Activated CD4-positive, alpha-beta T cell treated with anti-CD3 and anti-CD28 coated beads for 36 hours (primary cell): ENCODE measurements around the gene TRIM7. TPM values are rescaled to one million over a fixed set of nuclear protein-coding genes. Genes with fewer than 3 reads are reported as not detected.
"Not testable (repeated sequence)": the region's sequence is repeated elsewhere in the genome, so short reads cannot be mapped to it uniquely, and the experiment has no call there.

Source experiments
- ATAC-seq: fragments of 200-7000 bp; cut with Tn5 transposase; one replicate; pipeline ENCODE4 v1.10.0; 2021; ENCODE audit warnings: mild to moderate bottlenecking, moderate library complexity
- CTCF ChIA-PET: fragments of 350-600 bp; sonication (Branson Sonifier 250); formaldehyde crosslinking; loops from one replicate; lab custom pipeline; 2021; ENCODE audit warnings: antibody characterized with exemption; lab: Charles Lee
- POLR2A ChIA-PET: fragments of 350-600 bp; sonication (Branson Sonifier 250); formaldehyde crosslinking; loops from one replicate; lab custom pipeline; 2021; ENCODE audit warnings: antibody characterized with exemption, inconsistent platforms; lab: Charles Lee
- DNase-seq: peaks from one replicate; pipeline ENCODE4 v3.0.0-alpha.2; 2020
- H3K27ac Mint-ChIP-seq: one replicate; pipeline ENCODE4 v1.8.0; 2021; ENCODE audit warnings: mixed read lengths
- H3K27me3 Mint-ChIP-seq: one replicate; pipeline ENCODE4 v1.8.0; 2021; ENCODE audit warnings: mixed read lengths
- H3K36me3 Mint-ChIP-seq: one replicate; pipeline ENCODE4 v1.8.0; 2021; ENCODE audit warnings: low read depth, mixed read lengths
- H3K4me1 Mint-ChIP-seq: one replicate; pipeline ENCODE4 v1.8.0; 2021; ENCODE audit warnings: mixed read lengths
- H3K4me3 Mint-ChIP-seq: one replicate; pipeline ENCODE4 v1.8.0; 2021; ENCODE audit warnings: mild to moderate bottlenecking, moderate library complexity, mixed read lengths
- H3K9me3 Mint-ChIP-seq: one replicate; pipeline ENCODE4 v1.8.0; 2021; ENCODE audit warnings: low read depth, mixed read lengths
- intact Hi-C, 2 experiments: fragments of 100-400 bp; cut with DNase I in 1 of 2; cut with micrococcal nuclease in 1 of 2; formaldehyde crosslinking; loops; one replicate each; pipeline versions ENCODE4 v1.14.2 to v1.15.1; 2022 to 2024; cut with DNase I, micrococcal nuclease
- total RNA-seq, 2 experiments: library from RNA; stranded (reverse); gene quantifications; one replicate each; pipeline ENCODE4 v1.2.3, GENCODE V29; 2021

Gene TRIM7
- total RNA-seq, 2 experiments from 2014 or later: 1.4 to 1.6 TPM

- no peak for DNase-seq
- no peak for ATAC-seq
- Mint-ChIP-seq H3K9me3 (no peaks in the 10 kb centered on the region), H3K36me3 (peaks cover 8% of the 10 kb centered on the region), H3K4me1 (peaks cover 25% of the 10 kb centered on the region), H3K27me3 (peaks cover 7% of the 10 kb centered on the region), H3K27ac (no peak overlapping the region), H3K4me3 (no peak overlapping the region)
- ChIA-PET POLR2A (no interaction called here), CTCF (interaction anchor here (0.6 to 1.5 kb wide), 2 partner anchors 26 to 495 kb away, joined by 3 to 7 read pairs; no protein-coding TSS in a partner anchor)
- intact Hi-C loops: no loop called here
Observed at GRCh38 chr5:181211208-181211607, 6.2 kb upstream of the TRIM7 start.

- POLR2A ChIA-PET, H3K9me3 Mint-ChIP-seq, ATAC-seq, H3K36me3 Mint-ChIP-seq, H3K4me3 Mint-ChIP-seq, intact Hi-C loops, H3K27ac Mint-ChIP-seq, DNase-seq: not testable (repeated sequence)
- H3K4me1 Mint-ChIP-seq: peaks cover 28% of the 10 kb centered on the region
- H3K27me3 Mint-ChIP-seq: peaks cover 12% of the 10 kb centered on the region
- CTCF ChIA-PET: interaction anchor here (0.6 kb wide), 1 partner anchor 494 kb away, joined by 3 read pairs; no protein-coding TSS in a partner anchor
Observed at GRCh38 chr5:181210698-181211097, 5.7 kb upstream of the TRIM7 start.

GRCh38 chr5:181210148-181210547 lies 5.2 kb upstream of the TRIM7 start:
- intact Hi-C loops, H3K27ac Mint-ChIP-seq, H3K9me3 Mint-ChIP-seq, DNase-seq, H3K36me3 Mint-ChIP-seq, ATAC-seq, POLR2A ChIA-PET, H3K4me3 Mint-ChIP-seq, CTCF ChIA-PET: not testable (repeated sequence)
- peaks cover 14% of the 10 kb centered on the region for H3K27me3 Mint-ChIP-seq
- H3K4me1 Mint-ChIP-seq: peaks cover 31% of the 10 kb centered on the region

- ATAC-seq, H3K27ac Mint-ChIP-seq, DNase-seq, H3K4me3 Mint-ChIP-seq, H3K9me3 Mint-ChIP-seq, H3K36me3 Mint-ChIP-seq: not testable (repeated sequence)
- peaks cover 33% of the 10 kb centered on the region for H3K4me1 Mint-ChIP-seq
- intact Hi-C loops: loop anchor here in 1 of 2 experiments (5.0 kb wide), 1 partner anchor 33 kb away; the partner anchor contains the start of gene RACK1
- CTCF ChIA-PET: interaction anchor here (5.6 kb wide), 1 partner anchor 17 kb away, joined by 63 read pairs; no protein-coding TSS in a partner anchor
- H3K27me3 Mint-ChIP-seq: peaks cover 16% of the 10 kb centered on the region
- POLR2A ChIA-PET: interaction anchor here (0.7 to 2.8 kb wide), 2 partner anchors 20 to 46 kb away, joined by 3 to 24 read pairs; no protein-coding TSS in a partner anchor
Observed at GRCh38 chr5:181209006-181209405, 4.0 kb upstream of the TRIM7 start.

- peaks cover 6% of the 10 kb centered on the region for H3K36me3 Mint-ChIP-seq
- CTCF ChIA-PET: interaction anchor here (0.6 to 5.6 kb wide), 9 partner anchors 9 to 525 kb away, joined by 3 to 63 read pairs (median 5); partner anchors contain the start of gene TRIM41
- H3K9me3 Mint-ChIP-seq: no peaks in the 10 kb centered on the region
- peaks cover 32% of the 10 kb centered on the region for H3K4me1 Mint-ChIP-seq
- peak overlapping the region; percentile 87 for H3K4me3 Mint-ChIP-seq
- peak overlapping the region; percentile 93 for H3K27ac Mint-ChIP-seq
- ATAC-seq (no peak), DNase-seq (no peak)
- intact Hi-C loops: loop anchor here (1.0 to 5.0 kb wide), 4 partner anchors 10 to 34 kb away; partner anchors contain the start of gene RACK1 (in 1 of the 2)
- POLR2A ChIA-PET: interaction anchor here (0.6 to 2.8 kb wide), 9 partner anchors 8 to 395 kb away, joined by 3 to 24 read pairs (median 7); partner anchors contain the start of gene TRIM52
- peaks cover 20% of the 10 kb centered on the region for H3K27me3 Mint-ChIP-seq
Observed at GRCh38 chr5:181207960-181208253, 2.9 kb upstream of the TRIM7 start.

GRCh38 chr5:181207214-181207959 lies 2.4 kb upstream of the TRIM7 start:
- H3K27ac Mint-ChIP-seq: peak overlapping the region; percentile 93
- POLR2A ChIA-PET: interaction anchor here (0.6 to 2.8 kb wide), 14 partner anchors 9 to 394 kb away, joined by 3 to 24 read pairs (median 5); partner anchors contain the start of gene TRIM52
- H3K27me3 Mint-ChIP-seq: peaks cover 20% of the 10 kb centered on the region
- H3K36me3 Mint-ChIP-seq: peaks cover 6% of the 10 kb centered on the region
- DNase-seq: peak; percentile 93
- CTCF ChIA-PET: interaction anchor here (0.6 to 5.6 kb wide), 11 partner anchors 9 to 524 kb away, joined by 3 to 63 read pairs (median 5); partner anchors contain the start of gene TRIM41
- H3K4me1 Mint-ChIP-seq: peaks cover 32% of the 10 kb centered on the region
- intact Hi-C loops: loop anchor here (1.0 to 5.0 kb wide), 4 partner anchors 11 to 35 kb away; partner anchors contain the start of gene RACK1 (in 1 of the 2)
- H3K9me3 Mint-ChIP-seq: no peaks in the 10 kb centered on the region
- peak overlapping the region; percentile 87 for H3K4me3 Mint-ChIP-seq
- ATAC-seq: peak; percentile 51

- H3K27ac Mint-ChIP-seq: peak overlapping the region; percentile 93
- intact Hi-C loops: loop anchor here (1.0 to 5.0 kb wide), 4 partner anchors 15 to 55 kb away; partner anchors contain the start of genes RACK1 (in 1 of the 2) and TRIM52 (in 1 of the 2)
- H3K9me3 Mint-ChIP-seq: no peaks in the 10 kb centered on the region
- ATAC-seq (no peak), DNase-seq (peak; percentile 61)
- H3K4me3 Mint-ChIP-seq: peak overlapping the region; percentile 87
- peaks cover 20% of the 10 kb centered on the region for H3K27me3 Mint-ChIP-seq
- H3K36me3 Mint-ChIP-seq: peaks cover 6% of the 10 kb centered on the region
- CTCF ChIA-PET: interaction anchor here (0.7 to 5.6 kb wide), 6 partner anchors 11 to 916 kb away, joined by 3 to 63 read pairs (median 14); partner anchors contain the start of gene TRIM41
- H3K4me1 Mint-ChIP-seq: peaks cover 32% of the 10 kb centered on the region
- POLR2A ChIA-PET: interaction anchor here (1.2 to 2.8 kb wide), 7 partner anchors 12 to 55 kb away, joined by 3 to 24 read pairs (median 7); partner anchors contain the start of gene TRIM52
Observed at GRCh38 chr5:181205761-181206649, 1.0 kb upstream of the TRIM7 start.

GRCh38 chr5:181204113-181204825 lies 727 bp downstream of the TRIM7 start:
- H3K27me3 Mint-ChIP-seq: peaks cover 20% of the 10 kb centered on the region
- no peak overlapping the region for H3K27ac Mint-ChIP-seq
- CTCF ChIA-PET: interaction anchor here (0.5 to 5.6 kb wide), 5 partner anchors 13 to 534 kb away, joined by 3 to 63 read pairs (median 3); partner anchors contain the start of gene RACK1
- DNase-seq: peak; percentile 49
- POLR2A ChIA-PET: interaction anchor here (0.9 to 2.4 kb wide), 2 partner anchors 13 to 40 kb away, joined by 4 to 7 read pairs; partner anchors contain the start of gene RACK1
- peaks cover 6% of the 10 kb centered on the region for H3K36me3 Mint-ChIP-seq
- intact Hi-C loops: no loop called here
- peak overlapping the region; percentile 70 for H3K4me3 Mint-ChIP-seq
- peaks cover 32% of the 10 kb centered on the region for H3K4me1 Mint-ChIP-seq
- no peak for ATAC-seq
- no peaks in the 10 kb centered on the region for H3K9me3 Mint-ChIP-seq

GRCh38 chr5:181203777-181204112 lies 1.3 kb downstream of the TRIM7 start:
- intact Hi-C loops: no loop called here
- Mint-ChIP-seq H3K4me1 (peaks cover 32% of the 10 kb centered on the region), H3K4me3 (peak overlapping the region; percentile 70), H3K36me3 (peaks cover 6% of the 10 kb centered on the region), H3K9me3 (no peaks in the 10 kb centered on the region), H3K27me3 (peaks cover 20% of the 10 kb centered on the region), H3K27ac (no peak overlapping the region)
- ChIA-PET CTCF (interaction anchor here (0.6 to 1.3 kb wide), 2 partner anchors 30 to 533 kb away, joined by 3 read pairs; no protein-coding TSS in a partner anchor), POLR2A (interaction anchor here (1.6 to 2.4 kb wide), 2 partner anchors 11 to 12 kb away, joined by 3 to 7 read pairs; no protein-coding TSS in a partner anchor)
- DNase-seq (no peak), ATAC-seq (no peak)
